GM19438 (cell line): Measurements from ENCODE around the gene PHC2.

ENCODE experiments used
- ATAC-seq: cut with Tn5 transposase; IDR thresholded peaks from one replicate; pipeline ENCODE4 v1.9.1; 2021; ENCODE audit warnings: low read depth; ENCODE audit not compliant: unreplicated experiment

The PHC2 gene

DNA sequence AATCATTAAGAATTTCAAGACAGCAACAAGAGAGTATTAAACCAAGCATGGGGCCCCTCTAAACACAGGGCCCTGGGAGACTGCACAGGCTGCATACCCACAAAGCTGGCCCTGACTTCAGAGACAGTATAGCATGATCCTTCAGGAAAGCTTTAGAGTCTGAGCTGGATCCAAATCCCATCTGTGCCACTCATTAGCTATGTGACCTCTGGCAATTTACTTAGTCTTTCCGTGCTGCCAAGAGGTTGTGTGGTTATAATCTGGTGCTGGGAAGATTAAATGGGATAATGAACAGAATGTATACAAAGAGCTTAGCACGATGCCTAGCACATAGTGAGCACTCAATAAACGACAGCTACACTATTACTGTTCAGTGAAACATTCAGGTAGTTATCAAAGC lies 4.0 kb downstream of the PHC2 start:
- ATAC-seq = no peak

DNA sequence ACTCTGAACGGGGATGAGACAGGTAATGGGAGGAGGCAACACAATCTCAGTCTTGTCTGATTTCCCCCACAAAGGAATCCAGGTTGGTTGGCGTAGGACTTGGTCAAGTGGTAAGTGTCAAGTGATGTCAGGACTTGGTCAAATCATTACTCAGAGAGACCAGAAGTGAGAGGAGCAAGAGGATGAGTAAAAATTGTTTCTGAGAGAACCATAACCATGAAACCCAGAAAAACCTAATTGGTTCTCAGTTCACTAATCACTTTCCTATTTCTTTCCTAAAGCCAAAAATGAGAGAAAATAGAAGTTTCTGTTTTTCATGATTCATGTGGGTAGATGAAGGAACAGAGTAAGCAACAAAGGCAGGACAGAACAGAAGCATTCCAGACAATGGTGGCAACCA lies 5.0 kb downstream of the PHC2 start:
- no peak for ATAC-seq

DNA sequence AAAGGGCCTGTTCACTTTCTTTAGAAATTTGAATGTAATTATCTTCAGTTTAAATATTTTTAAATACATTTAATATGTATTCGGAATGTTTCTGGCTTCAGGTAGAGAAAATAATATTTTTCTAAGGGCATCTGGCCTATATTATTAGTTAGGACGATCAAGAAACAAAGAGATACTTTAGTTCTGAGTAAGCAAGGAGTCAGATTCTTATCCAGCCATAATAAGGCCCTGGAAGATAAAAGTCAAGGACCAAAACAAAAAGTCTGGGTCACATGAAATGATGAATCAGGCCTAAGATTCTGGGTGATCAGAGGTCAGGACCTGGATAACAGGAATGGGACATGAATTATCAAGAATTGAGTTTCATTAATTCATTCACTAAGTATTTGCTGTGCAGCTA lies 6.3 kb downstream of the PHC2 start:
- no peak for ATAC-seq

DNA sequence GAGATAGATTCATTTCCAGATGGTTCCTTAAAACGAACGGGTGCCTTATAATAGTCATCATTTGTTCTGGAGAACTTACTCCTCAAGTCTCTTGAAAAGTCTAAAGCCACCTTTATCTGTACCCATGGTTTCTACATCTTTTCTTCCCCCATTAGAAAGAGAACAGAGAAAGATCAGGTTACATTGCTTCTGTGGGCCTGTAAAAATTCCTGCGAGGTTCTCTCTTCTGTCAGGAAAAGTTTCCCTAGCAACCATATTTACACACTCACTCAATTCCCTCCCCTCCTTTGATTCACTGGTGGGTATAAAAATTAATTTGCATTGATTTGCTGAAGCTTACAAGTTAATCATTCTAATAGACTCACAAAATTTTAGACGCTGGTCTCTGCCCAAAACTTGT lies 6.7 kb downstream of the PHC2 start:
- ATAC-seq = no peak

DNA sequence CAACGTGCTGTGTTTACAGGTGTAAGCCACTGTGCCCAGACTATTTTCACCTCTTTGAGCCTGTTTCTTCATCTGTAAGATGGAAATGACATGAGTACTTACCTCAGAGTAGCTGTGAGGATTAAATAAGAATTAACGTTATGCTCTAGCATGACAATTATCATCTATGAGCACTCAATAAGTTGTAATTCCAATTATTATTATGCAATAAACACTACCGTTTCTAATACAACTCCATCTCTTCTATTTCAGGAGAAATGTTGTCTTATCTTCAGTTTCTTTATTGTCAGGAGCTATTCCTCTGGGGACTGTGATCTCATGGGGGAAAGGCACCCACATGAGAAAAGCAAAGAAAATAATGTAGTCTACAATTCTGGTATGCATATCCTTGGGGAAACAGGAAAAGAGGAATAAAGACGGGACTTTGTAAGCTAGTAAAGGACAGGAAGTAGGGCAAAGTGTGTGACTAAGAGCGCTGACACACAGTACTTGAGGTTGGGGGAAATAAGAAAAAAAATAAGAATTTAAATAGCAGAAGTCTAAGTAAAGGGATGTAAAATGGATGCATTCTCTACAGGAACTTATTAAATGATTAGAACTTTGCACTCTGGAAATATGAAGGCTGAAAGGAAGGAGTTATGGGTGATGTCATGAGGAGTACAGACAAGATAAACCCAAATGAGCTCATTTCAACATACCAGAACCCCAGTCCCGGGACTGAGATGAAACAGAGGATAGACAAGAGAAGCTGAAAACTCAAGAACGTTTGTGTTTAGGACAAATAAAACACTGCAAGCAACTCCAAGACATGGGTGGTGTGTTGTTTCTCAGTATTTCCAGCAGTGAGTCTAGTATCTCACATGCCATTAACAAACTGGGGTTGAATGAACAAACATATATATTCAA lies 9.8 kb downstream of the PHC2 start:
- no peak for ATAC-seq

DNA sequence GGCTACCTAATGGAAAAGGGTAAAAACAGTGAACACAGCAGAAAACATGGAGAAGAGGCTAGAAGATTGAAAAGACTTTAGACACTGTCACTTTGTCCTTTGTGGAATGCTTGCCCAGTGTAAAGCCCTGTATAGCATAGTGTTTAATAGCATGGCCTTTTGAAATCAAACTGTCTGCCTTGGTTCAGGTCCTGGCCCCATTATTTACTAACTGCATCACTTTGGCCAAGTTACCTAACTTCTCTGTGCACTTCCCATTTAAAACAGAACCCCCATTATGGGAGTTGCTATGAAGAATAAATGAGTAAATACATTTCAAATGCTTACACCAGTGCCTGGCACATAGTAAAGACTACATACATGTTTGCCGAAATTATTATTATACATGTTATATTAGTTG lies 12.1 kb downstream of the PHC2 start:
- no peak for ATAC-seq

DNA sequence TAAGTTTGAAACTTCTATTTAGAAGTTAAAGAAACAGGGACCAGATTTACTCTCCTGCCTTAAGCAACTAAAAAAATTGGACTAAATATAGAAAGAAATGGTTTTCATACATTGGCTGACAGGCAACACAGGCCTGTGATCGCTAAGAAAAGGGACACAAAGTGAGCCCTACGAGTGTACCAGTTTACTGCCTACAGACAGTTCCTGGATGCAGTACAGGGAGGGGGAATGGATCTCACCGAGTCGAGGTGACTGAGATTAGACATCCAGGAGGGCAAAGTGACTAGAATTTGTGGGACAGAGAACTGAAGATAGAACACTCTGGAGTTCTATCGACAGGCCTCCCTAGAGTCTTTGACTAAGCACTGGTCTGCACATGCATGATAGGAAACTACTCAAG lies 16.0 kb downstream of the PHC2 start:
- ATAC-seq = no peak

DNA sequence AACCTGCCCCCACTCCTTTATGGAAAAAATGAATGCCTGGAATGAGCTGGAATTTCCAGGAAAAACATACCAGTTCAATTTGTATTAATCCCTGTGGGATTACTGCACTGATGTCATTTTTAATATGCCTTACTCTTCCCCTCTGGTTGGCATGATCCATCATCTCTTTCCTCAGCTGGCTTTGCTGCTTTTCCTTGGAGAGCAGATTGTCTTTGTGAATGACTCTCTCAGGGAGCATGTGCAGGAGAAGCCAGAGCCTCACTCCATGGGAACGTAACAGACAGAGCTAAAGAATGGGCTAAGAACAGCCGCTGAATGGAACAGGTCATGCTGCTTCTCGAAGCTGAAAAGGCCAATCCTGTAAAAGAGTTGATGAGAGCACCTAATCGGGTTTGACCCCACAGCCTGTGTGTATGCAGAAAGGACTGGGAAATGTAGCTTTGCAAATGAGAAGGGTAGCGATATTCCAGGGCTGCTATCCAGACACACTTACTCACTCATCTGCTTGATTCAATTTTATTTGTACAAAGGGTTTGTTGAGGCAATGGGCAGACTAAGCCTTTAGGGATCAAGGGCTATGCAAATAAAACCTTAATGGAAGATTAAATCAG lies 20.7 kb downstream of the PHC2 start:
- ATAC-seq = no peak

DNA sequence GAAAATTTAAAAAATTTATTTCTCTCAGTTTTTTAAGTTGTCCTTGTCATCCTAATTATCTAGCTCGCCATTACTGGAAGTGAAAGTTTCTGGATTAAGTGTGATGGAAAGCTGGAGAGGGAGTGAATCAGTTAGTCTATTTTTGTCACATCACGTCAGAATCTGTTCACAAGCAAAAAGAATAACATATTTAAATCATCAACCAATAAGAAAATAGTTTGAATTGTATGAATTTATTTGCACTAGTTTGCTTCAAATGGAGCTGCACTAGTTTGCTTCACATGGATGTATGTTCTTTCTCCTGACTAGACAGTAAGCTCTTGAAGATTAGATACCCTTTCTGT lies 22.8 kb downstream of the PHC2 start:
- ATAC-seq = no peak

DNA sequence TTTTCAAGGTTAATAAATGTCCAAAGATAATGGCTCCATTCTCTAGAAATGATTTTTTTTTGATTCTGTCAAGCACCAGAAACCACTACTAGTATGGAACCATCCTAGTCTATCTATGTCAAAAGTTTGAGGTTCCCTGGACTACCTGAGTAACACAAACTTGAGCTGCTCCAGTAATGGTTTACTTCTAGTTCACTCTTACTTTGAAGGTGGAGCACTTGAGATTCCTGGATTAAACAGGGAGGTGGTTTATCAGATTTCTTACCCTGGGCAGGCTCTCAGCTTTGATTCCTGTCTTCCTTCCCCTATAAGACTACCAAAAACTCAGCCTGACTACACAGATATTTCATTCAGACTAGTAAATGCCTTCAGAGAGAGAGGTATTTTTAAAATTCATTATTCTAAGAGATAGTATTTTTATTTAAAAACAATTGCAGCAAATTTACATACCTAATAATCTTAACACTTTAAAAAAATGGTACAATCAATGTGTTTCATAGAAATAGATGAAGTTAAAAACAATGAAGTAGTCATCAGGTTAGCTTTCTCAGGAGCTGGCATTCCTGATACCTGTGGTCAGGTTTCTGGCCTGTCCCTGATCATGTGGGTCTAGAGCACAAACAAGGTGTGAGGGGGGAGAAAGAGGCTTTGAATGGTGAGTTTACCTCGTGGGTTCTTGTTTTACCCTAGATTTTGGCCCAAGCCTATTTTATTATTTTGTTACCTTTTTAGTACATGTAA lies 23.4 kb downstream of the PHC2 start:
- no peak for ATAC-seq

DNA sequence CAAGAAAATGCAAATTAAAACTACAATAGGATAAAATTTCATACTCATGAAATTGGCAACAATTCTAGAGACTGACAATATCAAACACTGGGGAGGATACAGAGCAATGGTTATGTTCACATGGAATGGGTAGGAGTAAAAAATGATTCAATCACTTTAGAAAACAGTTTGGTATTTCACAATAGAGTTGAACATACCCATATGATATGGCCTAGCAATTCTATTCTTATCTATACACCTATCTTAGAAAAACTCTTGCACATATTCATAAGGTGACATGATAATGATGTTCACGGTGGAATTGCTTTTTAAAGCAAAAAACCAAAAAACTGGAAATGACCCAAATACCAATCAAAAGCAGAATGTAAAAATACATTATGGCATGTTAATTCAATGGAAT lies 28.7 kb downstream of the PHC2 start:
- ATAC-seq = no peak

DNA sequence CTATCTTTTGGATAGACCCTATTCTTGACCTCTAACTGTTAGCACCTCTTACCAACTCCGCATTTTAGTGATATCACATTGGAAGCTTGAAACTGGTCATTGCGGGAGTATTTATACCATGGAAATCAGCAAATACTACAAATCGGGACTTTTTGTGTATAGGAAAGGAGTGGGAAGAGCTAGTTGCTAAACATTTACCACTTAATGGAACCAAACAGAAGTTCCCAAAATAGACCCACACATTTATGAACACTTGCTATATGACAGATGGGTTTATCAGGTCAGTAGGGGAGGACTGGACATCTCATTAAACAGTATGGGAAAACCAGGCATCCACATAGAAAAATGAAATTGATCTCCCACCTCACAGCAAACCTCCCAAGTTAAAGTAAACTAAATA lies 29.4 kb downstream of the PHC2 start:
- ATAC-seq = no peak

DNA sequence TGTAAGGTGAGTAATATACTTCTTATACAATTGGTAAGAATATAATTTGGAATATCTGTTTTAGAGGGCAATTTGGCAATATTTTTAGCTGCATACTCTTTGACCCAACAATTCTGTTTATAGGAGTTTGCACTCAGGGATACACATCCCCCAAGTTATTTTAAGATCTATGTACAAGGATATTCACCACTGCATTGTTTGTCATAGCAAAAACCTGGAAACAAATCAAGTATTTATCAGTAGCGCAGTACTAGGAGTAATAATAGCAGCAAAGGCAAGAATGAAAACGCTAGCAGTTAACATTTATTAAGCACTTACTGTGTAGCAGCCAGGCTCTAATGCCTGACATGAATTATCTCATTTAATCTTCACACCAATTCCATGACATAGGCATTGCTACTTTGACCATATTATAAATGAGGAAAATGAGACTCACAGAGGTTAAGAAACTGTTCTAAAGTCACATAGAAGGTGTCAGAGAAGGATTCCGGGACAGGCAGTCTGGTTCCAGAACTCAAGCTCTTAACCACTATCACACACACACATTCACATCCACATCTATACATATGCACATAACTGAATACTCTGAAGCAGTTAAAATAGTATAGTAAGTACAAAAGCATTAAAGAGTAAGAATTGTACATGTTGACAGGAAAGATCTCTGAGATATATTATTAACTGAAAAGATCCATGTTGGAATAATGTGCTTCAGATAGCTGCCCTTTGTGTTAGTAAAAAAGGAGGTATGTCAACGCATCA lies 30.6 kb downstream of the PHC2 start:
- no peak for ATAC-seq

DNA sequence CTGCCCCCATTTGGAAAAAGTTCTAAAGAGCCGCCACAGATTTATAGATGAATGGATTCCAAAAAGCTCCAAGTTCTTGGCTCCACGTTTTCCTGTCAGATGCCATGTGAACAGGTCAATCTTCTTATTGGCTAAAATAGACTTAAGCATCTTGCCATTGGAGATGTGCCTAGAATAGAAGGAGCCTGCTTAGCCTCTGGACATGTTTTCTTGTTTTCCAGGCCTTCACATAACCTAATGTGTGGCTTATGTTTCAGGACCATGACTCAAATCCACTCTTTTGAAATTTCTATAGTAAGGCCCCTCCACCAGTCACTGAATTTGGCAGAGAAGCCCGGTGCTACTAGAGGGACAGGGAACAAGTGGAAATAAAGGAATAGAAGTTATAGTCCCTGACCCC lies 31.5 kb downstream of the PHC2 start:
- no peak for ATAC-seq

DNA sequence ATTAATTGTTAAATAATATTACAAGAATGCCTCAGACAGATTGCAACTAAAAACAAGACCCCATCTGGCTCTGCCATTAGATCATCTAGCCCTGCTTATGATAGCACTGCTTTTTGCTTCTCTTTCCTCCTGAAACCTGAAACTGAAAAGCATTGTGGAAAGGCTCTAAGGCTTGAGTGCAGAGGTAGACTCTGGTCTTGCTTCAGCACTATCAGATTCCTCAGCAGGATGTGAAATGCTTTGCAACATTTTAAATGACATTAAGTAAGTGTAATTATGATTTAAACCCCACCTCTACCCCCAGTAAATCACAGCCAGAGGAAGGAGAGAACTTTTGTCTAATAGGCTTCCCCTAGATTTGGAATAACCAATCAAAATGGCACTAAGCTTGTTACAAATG lies 32.9 kb downstream of the PHC2 start:
- ATAC-seq = no peak

DNA sequence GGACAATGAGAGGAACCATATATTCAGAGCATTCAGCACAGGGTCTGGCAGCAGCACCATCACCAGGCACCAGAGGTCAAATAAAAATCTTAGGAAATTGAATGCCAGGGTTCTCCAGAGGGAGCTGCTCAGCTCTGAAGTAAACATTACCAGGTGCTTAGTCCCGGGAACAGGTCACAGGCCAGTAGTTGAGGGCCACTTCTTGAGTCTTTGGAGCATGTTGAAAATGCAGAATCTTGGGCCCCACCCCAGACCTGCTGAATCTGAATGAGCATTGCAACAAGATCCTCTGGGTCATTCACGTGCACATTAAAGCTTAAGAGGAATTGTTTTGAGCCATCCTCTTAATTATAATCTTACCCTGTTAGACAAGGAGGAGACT lies 33.8 kb downstream of the PHC2 start:
- no peak for ATAC-seq

DNA sequence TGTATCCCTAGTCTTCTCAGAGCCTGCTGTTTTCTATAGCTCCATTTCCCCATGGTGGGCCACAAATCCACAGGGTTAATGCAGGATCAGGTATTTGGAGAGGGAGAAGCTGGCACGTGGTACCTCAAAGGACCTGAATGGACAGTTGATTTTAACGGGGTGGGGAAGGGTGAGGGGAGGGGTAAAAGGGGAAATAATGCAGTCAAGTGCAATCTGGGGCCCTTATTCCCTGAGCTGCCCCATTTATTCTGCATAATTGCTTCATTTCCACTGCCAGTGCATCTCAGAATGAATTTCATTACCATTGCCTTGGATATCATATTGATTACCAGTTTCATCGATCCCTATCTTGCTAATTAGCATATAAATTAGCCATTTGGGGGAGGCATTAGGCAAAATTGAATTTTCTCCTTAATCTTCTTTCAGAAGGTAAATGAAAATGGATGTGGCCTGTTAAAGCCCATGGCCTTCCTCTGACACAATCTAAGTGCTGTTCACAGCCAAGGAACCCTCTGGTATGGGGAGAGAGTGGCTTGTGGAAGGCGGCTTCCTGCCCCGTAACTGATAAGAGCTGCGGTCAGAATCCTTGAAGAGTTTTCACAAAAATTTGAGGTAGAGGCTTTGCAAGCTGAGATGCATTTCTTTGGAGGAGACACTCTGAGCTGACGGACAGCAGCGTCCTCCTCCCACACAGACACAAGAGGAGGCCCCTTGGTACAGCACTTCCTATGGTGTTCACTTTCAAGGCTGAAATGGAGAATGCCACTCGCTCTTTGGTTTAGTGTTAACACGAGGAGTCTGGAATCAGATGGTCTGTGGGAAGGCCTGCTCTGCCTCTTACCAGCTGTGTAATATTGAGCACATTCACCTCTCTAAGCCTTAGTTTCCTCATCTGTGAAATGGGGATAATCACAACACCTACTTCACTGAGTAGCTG lies 34.4 kb downstream of the PHC2 start:
- ATAC-seq = no peak

DNA sequence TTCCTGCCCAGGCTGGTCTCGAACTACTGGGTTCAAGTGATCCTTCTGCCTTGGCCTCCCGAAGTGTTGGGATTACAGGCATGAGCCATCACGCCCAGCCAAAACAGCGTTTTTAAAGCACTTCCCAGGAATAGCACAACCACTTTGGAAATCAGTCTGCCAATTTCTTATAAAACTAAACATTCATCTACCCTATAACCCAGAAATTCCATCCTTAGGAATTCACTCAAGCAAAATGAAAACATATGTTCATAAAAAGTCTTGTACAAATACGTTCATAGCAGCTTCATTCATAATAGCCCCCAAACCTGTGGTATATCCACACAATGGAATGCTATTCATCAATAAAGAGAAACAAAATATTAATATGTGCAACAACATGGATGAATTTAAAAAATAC lies 36.1 kb downstream of the PHC2 start:
- ATAC-seq = no peak

DNA sequence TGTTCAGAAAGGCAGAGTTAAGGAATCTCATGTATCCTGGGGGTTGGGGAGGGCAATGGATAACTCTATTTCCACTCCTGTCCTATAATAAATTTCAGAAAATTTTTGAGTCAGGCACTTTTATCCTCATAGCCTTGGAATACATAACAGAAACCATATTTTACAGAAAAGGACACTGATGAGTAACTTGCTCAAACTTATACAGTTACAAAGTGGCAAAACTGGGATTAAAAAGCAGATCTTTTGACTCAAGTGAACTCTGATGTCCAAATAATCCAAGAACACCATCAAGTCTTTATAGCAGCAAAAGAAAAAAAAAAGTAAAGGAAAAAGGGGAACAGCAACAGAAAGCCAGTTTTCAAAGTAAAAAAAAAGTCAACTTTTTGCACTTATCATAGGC lies 36.9 kb downstream of the PHC2 start:
- ATAC-seq = no peak

DNA sequence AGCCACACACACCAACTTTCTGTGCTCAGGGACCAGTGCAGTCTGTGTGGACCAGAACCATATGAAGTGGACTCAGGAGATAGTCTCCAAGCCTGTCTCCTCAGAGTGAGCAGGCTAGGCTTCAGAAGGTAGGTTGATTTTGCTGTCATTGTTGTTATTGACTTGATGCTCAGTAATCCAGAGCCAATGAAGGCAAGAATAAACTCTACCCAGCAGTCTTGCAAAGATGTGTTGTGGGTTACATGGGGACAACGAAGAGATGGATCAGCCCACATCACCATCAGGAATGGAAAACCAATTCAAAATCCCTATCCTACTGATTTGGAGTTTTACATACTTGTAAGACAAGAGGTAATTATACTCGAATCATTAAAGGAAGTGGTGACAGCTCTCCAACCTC lies 37.4 kb downstream of the PHC2 start:
- ATAC-seq = no peak
